ENCODE measurements around the gene PAPSS2. TPM values are rescaled to one million over a fixed set of nuclear protein-coding genes. Genes with fewer than 3 reads are reported as not detected.

PAPSS2 gene
- total RNA-seq, 1 donor from 2014 or later: 7.3 TPM

- no peak for DNase-seq (ENCODE audit: low spot score, unreplicated experiment)
- TF ChIP-seq CTCF (IDR thresholded peaks at IDR 0.05; ENCODE audit: unreplicated experiment): no peak
- Mint-ChIP-seq H3K27me3 (peaks cover 12% of the 10 kb centered on the region), H3K4me1 (ENCODE audit: low read depth) (peaks cover 3% of the 10 kb centered on the region), H3K27ac (no peak overlapping the region), H3K4me3 (ENCODE audit: low read depth) (no peak overlapping the region), H3K36me3 (ENCODE audit: insufficient read depth) (no peaks in the 10 kb centered on the region), H3K9me3 (ENCODE audit: low read depth) (peaks cover 3% of the 10 kb centered on the region)
Observed at GRCh38 chr10:87691506-87692070, 31.9 kb downstream of the PAPSS2 start.

DNA sequence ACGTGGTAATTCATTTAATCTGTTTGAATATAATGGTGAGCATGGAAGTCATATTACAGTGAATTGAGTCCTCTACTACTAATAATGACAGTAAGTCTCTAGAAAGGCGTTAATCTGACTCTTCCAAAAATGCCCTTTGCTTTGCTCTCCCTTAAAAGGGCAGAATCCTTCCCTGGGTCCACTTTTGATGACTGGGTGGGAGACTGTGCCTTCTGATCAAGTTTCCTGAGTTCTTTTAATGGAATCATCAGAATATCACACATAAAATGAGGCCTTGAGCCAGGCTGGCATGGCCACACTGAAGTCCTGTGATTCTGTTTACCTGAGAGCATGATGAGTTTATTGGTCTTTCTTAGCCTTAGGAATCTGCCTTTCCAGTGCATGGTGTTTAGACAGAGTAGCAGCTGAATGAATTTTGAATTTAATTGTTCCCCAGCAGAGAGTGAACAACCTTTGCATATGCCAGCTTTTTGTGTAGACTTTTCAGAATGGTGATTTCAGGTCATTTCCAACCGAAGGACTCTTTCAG, 33.3 kb downstream of the PAPSS2 start:
- H3K27ac Mint-ChIP-seq: no peak overlapping the region
- peaks cover 3% of the 10 kb centered on the region for H3K9me3 Mint-ChIP-seq (ENCODE audit: low read depth)
- no peak for TF ChIP-seq CTCF (IDR thresholded peaks at IDR 0.05; ENCODE audit: unreplicated experiment)
- DNase-seq (ENCODE audit: low spot score, unreplicated experiment): no peak
- peaks cover 15% of the 10 kb centered on the region for H3K27me3 Mint-ChIP-seq
- peaks cover 3% of the 10 kb centered on the region for H3K4me1 Mint-ChIP-seq (ENCODE audit: low read depth)
- no peak overlapping the region for H3K4me3 Mint-ChIP-seq (ENCODE audit: low read depth)
- H3K36me3 Mint-ChIP-seq (ENCODE audit: insufficient read depth): no peaks in the 10 kb centered on the region

DNA sequence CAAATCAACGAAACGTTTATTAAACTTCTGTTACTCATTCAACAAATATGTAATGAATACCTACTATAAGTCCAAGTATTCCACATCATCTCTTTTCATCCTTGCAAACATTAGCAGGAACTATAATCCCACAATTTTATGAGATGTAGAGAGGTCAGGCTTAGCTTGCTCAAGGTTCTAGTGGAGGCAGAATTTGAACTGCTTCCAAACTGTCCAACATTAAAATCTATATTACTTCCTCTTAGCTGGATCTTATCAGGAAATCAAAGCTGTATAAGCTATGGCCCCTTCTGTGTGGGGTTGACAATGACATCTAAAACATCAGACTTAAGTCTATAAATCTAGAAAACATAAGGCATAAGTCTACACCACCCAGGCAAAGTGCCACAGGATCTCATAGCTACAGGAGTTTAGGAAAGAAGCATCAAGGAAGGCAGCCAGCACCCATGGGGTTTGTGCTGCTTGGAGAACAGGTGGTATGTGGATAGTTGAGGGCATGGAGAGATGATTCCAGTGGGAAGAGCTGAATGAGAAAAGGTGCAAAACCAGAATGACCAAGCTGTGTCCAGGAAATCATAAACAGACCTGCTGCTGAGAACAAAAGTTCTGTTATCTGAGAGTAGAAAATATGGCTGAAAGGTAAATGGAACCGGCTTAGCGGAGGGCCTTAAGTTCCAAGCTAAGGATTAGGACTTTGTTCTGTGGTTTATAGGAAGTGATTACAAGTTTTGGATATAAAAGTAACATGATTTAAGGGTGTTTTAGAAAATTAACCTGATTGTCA, 34.5 kb downstream of the PAPSS2 start:
- peaks cover 3% of the 10 kb centered on the region for H3K9me3 Mint-ChIP-seq (ENCODE audit: low read depth)
- TF ChIP-seq CTCF (IDR thresholded peaks at IDR 0.05; ENCODE audit: unreplicated experiment): no peak
- peaks cover 3% of the 10 kb centered on the region for H3K4me1 Mint-ChIP-seq (ENCODE audit: low read depth)
- no peak overlapping the region for H3K4me3 Mint-ChIP-seq (ENCODE audit: low read depth)
- peaks cover 16% of the 10 kb centered on the region for H3K27me3 Mint-ChIP-seq
- DNase-seq (ENCODE audit: low spot score, unreplicated experiment): no peak
- no peaks in the 10 kb centered on the region for H3K36me3 Mint-ChIP-seq (ENCODE audit: insufficient read depth)
- H3K27ac Mint-ChIP-seq: no peak overlapping the region

DNA sequence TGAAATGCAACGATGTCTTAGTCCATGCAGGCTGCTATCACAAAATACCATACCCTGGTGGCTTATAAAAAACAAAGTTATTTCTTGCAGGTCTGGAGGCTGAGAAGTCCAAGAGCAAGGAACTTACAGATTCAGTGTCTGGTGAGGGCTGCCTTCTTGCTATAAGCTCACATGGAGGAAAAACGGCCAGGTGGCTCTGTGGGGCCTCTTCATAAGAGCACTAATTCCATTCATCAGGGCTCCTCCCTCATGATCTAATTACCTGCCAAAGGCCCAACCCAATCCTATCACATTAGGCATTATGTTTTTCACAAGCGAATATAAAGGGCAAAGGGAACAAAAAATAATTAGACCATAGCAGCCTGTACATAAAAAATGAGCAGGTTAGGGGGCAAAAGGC, 35.4 kb downstream of the PAPSS2 start:
- Mint-ChIP-seq H3K4me1 (ENCODE audit: low read depth) (peaks cover 3% of the 10 kb centered on the region), H3K4me3 (ENCODE audit: low read depth) (no peak overlapping the region), H3K36me3 (ENCODE audit: insufficient read depth) (no peaks in the 10 kb centered on the region), H3K27ac (no peak overlapping the region), H3K27me3 (peaks cover 16% of the 10 kb centered on the region), H3K9me3 (ENCODE audit: low read depth) (peaks cover 3% of the 10 kb centered on the region)
- DNase-seq (ENCODE audit: low spot score, unreplicated experiment): no peak
- TF ChIP-seq CTCF (IDR thresholded peaks at IDR 0.05; ENCODE audit: unreplicated experiment): no peak

GRCh38 chr10:87696922-87697745, 37.5 kb downstream of the PAPSS2 start:
- Mint-ChIP-seq H3K4me3 (ENCODE audit: low read depth) (no peak overlapping the region), H3K27me3 (peaks cover 16% of the 10 kb centered on the region), H3K36me3 (ENCODE audit: insufficient read depth) (no peaks in the 10 kb centered on the region), H3K4me1 (ENCODE audit: low read depth) (peaks cover 9% of the 10 kb centered on the region), H3K27ac (no peak overlapping the region), H3K9me3 (ENCODE audit: low read depth) (peaks cover 3% of the 10 kb centered on the region)
- no peak for DNase-seq (ENCODE audit: low spot score, unreplicated experiment)
- TF ChIP-seq CTCF (IDR thresholded peaks at IDR 0.05; ENCODE audit: unreplicated experiment): no peak
